LoVo (cell line): ENCODE measurements around the gene GRID2.

Source experiments
- DNase-seq: peaks from one replicate; pipeline ENCODE4 v3.0.0-alpha.2; 2016; ENCODE audit warnings: low spot score

GRID2 gene

DNA sequence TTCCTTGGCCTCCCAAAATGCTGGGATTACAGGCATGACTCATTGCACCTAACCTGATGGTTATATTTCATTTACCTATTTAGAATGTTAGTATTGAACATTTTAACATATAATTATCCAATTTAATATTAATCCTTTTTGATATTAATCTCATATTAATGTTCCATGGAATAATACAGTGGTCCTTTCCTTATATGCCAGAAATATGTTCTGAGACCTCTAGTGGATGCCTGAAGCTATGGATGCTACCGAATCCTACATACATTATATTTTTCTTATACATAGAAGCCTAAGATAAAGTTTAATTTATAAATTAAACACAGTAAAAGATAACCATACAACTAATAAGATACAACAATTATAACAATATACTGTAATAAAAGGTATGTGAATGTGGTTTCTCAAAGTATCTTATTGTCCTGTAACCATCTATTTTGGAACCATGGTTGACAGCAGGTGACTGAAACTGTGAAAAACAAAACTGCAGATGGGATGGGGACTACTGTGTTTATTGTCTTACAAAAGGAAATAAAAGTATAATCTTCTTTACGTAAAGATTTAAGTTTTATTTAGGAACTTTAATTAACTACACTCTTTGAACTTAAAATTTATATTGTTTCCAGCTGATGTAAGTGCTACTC is 431.4 kb downstream of the GRID2 start:
- DNase-seq = no peak

DNA sequence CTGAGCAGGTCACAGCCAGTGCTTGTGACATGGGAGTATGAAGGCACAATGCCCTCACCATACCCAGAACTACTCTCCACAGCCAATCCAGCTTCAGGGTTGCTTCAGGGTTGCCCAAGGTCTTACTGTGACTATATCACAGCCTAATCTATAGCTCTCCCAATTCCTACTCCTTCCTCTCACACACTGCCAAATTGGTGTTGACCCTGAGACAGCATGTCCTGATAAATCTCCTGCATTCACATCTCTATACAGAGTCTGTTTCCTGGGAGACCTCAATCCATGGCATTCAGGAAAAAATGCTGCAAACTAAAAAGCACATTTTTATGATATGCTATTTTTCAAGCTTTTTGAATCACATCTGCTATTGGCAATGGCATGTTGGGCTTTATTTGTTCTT is 456.7 kb downstream of the GRID2 start:
- DNase-seq = no peak

DNA sequence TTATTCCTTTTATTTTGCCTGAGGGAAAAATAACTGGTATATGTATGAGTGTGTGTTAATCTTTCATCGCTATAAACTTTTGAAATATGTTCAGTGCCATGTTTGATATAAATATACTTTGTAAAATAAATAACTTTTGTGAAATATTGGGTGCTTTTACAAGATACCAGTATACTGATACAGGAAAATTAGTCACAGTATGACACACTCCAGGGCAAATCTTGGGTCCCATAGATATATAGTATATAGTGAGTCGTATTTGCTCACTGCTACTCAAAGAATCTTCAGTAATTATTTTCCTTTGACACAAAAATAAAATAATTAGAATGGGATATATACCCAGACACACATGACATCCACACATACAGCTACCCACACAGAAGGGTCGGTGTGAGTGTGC is 472.3 kb downstream of the GRID2 start:
- no peak for DNase-seq

DNA sequence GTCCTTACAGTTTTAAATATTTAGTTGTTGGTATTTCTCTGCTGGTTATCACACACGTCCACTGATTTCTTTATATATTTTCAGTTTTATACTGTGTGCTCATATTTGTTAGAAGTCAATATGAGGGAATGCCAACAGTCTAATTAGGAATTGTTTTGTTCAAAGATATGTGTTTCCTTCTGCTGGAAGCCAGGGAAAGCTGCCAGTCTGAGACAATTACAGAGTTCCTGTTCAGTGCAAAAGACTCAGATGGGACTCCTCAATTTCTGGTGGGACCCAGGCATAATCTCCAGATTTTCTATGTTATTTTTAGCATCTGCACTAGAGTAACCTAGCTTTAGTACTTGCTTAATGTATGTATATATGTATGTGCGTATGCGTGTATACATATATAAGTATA is 486.0 kb downstream of the GRID2 start:
- DNase-seq = no peak

DNA sequence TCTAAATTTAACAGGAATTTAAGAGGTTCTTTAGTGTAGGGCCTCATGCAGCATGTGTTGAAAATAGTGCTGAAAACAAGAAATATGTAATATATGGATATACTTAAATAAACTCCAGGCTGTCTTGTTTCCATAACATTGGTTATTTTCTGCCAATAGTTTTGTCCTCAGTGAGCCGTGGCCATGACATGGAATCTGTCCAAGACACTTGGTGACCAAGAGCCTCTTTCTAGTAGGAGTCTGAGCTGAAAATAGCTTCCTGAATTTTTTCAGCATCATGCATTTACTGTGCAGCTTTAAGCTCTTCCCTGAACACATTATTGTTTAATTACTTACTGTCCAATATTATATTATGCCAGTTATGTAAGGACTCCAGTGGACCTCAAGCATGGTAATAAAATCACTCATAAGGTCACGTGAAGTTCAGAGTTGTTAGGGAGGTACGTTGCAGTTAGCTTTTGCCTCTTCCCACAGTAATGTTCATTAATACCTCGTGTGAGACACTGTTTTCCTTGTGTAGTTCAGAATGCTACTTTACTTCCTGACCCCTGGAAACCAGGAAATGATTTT is 488.2 kb downstream of the GRID2 start:
- no peak for DNase-seq

DNA sequence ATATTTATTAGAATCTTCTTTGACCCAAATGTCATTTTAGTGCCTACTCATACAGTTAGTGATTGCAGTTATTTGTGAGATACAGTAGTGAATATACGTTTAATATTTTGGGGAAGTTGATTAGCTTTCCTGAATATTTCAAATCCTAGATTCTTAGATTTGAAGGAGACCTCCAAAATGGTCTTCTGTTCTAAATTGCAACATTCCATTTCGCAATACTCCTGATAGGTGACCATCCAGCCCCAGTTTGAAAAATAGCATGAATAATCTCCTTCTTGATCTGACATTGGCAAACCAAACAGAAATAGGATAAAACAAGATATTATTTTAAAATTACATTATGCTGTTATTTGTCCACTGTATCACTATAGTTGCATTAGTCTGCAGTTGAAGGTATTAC is 505.6 kb downstream of the GRID2 start:
- DNase-seq = no peak

DNA sequence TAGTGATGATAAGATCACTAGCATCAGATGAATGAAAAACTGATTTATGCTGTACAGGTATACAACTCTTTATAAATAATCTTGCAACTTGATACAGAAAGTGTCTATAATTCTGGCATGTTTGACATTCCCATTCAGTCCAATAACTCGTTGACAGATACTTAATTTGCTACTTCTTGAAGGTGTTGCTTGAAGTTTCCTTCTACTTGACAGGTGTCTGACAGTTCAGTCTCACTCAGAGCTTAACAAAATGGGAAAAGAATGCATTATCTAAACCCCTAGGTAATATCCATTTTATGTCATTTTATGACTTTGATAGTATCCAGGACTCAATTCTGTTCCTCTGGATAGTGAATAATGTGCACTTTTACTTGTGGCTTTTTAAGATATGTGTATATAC is 508.9 kb downstream of the GRID2 start:
- DNase-seq = no peak

DNA sequence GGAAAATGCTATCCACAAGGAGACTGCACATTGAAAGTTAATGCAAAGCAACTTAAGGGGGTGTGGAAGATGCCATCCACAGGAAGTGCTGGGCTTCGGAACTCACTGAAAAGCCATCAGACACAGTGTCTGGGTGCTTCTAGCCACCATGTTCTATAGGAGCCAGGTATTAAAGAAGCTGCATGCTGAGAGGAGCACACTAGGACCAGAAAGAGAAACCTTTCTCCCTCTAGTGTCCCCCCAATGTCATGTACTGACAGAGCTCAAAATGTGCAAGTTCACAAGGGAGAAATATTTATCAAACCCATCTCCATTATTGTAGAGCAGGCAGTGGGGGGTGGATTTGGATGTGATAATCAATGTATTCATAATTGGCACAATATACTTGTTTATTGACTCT is 510.9 kb downstream of the GRID2 start:
- no peak for DNase-seq

DNA sequence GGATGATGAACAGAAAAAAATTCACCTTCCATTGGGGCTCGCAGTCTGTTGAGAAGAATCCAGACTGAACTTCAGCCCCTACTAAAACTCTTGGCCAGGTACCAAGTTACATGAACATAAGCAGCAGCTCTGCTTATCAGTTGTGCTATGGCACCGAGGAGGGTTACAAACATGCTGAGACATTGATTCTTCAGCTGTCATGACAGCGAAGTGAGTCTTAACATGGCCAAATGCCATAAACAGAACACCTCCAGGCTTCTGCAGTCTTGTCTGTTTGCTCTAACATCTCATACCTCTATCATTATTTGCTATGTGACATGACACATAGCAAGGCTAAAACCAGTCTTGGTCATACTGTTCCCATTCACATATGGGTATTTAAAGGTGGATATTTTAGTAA is 521.5 kb downstream of the GRID2 start:
- no peak for DNase-seq

DNA sequence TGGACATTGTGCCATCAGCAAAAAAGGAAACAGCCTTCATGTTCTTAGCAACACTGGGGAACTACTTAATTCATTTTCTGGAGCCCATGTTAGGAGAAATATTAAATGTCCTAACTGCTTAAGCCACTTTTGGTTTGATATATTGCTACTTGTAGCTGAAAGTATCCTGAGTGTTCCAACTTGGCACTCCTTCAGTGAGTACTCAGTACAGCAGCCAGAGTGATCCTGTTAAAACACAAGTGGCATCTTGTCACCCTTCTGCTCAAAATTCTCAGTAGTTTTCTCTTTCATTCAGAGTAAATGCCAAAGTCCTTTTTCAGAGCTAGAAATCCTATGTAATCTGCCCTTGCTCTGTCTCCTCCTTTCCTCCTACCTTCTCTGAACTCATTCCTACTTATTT is 522.0 kb downstream of the GRID2 start:
- DNase-seq = no peak

DNA sequence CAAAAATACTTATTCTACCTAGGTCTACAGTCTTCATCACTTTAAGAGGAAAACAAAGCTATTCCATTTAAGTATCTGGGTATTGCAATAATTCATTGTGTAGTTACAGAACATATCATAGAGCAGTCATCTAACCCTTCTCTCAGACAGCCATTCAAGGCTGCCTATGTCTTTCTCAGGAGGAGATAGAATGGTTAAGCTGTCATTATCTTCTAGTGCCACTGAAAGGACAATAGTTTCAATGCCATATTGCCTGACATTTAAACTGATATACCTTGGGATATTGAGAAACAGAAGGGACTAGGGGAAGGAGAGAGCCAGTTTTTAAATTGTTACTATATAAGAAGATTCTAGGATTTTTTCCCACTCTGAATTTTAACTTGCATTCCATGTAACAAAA is 527.0 kb downstream of the GRID2 start:
- no peak for DNase-seq

DNA sequence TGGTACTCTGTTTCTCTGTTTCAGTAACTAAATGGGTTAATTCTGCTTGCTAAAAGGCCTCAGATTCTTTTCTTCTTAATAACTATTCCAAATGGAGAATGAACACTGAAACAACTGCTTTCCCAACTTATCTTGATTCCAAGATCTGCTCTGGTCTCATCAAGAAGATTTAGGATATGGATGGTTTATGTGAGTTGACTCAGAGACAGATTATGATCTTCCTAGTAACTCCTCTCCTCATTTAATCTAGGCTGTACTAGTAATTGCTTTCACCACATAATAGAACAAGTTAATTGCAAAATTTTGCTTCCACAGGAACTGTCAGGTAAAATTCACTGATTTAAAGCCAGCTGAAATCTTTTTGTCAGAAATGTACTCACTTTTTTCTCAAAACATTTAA is 537.1 kb downstream of the GRID2 start:
- DNase-seq = no peak

DNA sequence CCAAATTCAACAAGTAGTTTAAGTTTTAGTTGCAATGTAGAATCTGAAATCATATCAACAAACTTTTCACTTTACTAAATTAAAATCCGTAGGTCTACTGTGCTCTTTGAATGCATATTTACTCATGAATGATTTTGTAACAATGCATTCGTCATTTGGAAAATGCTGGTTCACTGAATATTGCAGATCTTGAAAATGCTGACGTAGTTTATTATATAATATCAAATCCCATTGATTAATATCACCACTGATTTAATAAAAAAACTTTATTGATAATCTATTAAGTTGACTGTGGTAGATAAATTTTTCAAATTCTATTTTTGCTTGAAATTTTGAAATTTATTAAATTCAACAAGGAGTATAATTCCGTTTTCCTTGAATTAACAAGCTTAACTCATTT is 540.0 kb downstream of the GRID2 start:
- no peak for DNase-seq

DNA sequence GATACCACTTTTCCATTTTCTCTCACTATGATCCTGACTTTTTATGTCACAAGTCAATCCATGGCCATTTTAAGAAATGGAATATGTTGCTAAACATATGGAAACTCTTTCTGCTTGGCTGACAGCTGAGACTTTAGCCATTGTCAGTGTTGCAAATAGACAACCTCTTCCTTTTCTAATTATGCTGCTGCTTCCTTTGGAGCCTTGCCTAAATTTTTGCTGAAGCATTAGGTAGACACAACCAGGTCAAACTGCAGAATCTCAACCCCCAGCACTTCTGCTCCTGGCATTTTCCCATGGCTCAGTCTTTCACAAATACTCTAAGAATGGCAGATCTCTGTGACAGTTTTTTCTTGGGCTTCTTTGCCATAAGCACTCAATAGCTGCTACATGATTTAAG is 543.3 kb downstream of the GRID2 start:
- DNase-seq = no peak

DNA sequence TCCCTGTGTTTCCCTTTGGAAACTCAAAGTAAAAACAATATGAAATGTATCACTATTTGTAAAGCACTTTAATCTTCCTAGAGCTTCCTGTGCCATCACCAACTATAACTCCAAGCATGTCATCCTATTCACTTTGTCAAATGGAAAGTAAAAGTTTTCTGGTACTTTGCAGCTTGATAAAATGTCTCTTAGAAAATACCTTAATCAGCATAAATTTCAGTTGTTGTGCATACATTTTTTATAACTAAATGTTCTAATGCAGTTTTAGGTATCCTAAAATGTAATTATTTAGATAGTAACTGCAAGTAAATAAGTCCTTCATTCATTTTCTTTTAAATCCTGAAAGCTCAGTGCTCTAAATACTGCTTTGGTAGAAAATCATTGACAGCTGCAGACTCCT is 558.7 kb downstream of the GRID2 start:
- no peak for DNase-seq

DNA sequence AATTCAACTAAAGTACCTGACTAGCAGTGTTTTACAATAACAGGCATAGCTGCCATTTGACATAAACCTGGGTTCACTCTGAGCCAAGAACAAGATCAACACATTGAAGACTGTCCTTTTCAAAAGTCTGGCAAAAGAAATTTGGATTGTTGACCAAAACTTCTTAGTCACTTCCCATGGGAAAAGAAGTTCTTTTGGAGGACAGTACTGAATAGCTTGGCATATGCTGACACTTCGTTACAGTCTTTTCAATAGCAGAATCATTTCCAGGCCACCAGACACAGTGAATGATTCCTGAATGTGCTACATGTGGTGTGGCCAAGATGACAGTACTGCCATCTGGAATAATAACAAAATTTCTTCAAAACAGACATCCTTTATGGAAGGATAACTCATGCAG is 560.3 kb downstream of the GRID2 start:
- DNase-seq = no peak

DNA sequence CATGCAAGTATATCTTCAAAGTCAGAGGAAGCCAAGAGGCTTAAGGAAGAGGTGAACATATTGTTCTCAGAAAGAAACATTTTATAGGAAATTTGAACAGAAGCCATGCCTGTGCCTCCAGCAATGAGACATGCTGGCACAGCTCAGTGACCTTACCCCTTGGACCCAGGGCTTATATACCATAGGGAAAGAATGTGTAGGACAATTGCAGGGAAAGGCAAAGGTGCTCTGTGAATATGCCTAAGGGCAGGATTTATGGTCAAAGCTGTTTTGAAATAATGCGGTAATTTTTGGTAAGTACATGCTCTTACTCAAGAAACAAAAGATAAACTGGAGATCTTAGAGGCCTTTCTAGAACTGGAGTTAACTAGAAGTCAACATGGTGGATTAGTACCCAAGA is 568.8 kb downstream of the GRID2 start:
- DNase-seq = no peak

DNA sequence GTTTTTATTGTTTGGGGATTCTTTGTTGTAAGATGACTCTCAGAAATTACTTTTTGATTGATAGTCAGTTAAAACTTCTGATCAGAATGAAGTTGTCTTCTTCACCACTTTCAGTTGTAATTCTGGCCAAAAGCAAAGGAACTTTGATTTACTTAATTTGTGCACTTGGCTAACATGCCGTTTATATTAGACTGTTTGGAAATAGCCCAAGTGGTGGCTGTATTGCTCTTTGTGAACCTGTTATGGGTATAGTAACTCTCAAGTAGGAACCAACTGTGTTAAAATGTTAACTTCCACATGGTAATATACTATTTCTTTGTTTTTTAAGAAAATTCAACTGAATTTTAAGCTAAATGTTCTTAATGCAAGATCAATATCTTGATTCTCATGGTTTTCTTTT is 581.9 kb downstream of the GRID2 start:
- no peak for DNase-seq

DNA sequence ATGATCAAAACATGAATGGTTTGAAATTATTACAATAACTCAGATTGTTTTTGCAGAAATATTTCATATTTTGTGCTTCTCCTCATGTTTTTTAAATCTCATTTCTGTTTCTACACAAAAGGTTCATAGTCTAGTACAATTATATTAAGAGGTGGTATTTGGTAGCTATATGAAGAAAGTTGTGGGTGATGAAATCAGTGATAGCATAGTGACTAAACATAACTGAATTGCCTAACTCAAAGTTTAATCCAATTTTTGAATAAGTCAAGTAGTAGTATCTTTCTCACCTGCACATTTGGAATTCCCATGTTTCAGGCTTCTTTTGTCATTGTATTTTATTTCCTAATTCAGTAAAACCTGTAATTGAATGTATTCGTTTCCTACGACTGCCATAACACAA is 648.7 kb downstream of the GRID2 start:
- DNase-seq = no peak

DNA sequence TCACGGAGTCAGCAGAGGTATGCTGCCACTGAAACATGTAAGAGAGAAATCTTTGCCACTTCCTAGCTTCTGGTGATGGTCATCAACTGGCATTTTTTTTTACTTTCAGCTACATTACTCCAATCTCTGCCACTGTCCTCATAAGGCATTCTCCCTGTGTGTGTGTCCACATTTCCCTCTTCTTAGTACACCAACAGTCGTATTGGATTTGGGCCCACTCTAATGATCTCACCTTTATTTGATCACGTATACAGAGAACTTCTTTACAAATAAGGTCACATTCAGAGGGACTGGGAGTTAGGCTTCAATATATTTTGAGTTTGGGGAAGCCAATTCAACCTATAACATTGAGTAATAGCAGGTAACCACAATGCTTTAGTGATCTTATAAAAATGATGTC is 649.1 kb downstream of the GRID2 start:
- DNase-seq = no peak

DNA sequence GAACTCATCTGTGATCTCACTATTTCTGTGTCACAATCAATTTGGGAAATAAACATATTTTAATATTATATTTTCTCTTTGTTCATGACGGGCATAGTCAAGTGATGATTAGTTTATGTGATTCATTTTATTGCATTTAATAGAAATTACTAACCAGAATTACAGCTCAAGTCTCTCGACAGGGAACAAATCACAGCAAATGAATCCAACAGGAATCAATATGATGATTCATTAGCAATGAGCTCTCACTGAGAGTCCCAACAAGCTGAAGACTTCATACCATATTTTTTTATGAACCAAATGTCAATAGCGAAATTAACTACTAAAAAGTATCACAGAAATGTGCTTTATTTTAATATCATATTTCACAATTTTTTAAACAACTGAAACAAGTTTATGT is 649.7 kb downstream of the GRID2 start:
- no peak for DNase-seq

DNA sequence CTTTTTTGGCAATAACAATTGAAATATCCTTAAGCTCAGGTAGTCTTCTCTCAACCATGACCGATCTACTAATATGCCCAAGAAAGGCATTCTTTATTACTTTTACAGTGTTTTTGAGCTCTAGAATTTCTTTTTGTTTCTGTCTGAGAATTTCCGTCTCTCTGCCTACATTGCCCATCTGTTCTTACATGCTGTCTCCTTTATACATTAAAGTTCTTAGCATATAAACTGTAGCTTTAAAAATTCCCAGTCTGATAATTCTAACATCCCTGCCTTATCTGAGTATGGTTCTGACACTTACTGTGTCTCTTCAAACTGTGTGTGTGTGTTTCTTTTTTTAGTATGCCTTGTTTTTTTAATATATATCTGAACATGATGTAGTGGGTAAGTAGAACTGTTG is 658.1 kb downstream of the GRID2 start:
- no peak for DNase-seq

DNA sequence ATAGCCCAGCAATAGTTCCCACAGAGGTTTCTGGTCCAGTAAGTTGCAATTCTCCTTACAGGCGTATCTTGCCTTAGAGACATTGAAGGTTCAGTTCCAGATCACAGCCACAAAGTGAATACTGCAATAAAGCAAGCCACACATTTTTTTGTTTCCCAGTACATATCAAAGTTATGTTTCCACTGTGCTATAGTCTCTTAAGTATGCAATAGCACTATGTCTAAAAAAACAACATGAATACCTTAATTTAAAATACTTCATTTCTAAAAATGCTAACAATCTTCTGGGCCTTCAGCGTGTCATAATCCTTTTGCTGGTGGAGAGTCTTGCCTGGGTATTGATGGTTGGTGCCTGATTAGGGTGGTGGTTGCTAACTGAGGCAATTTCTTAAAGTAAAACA is 659.1 kb downstream of the GRID2 start:
- no peak for DNase-seq

DNA sequence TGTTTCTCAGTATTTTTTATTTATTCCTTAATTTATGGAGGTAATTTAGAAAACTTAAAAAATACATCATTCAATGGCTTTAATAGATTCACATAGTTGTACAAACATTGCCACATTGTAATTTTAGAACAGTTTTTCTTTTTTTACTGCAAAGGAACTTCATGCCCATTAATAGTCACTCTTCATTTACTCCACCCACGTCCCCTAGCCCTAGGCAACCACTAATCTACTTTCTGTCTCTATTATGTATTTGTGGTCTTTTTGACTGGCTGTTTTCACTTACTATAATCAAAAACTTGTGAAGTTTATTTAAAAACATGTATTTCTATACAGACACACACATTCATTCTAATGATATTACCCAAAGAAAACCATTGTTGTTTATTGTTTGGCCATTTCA is 664.8 kb downstream of the GRID2 start:
- DNase-seq = no peak

DNA sequence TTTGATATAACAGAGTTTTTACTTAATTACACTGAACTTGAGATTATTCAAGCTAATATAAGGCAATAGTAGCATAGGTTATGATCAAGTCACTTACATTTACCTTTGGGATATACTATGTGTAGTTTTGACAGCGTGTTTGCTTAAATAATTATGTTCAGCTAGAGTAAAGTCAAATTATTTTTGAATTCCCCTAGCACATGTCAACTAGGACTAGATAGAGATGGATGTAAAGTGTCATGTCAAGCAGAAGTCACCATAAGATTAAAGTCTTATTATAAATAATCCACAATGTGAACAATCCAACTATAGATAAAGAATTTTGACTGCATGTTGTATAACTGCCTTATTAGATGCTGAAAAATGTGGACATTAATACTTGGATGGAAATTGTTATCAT is 665.2 kb downstream of the GRID2 start:
- DNase-seq = no peak
